B cell (primary cell): Measurements from ENCODE around the gene CLASRP. TPM values are rescaled to one million over a fixed set of nuclear protein-coding genes. Genes with fewer than 3 reads are reported as not detected.
A peak's percentile ranks its signal among the peaks of the same experiment; 100 is the strongest.

Experiments
- ATAC-seq: fragments of 200-7000 bp; cut with Tn5 transposase; one replicate; pipeline ENCODE4 v1.10.0; 2021; ENCODE audit warnings: low read depth, mild to moderate bottlenecking, moderate number of reproducible peaks, moderate library complexity
- CTCF ChIA-PET: fragments of 350-600 bp; sonication (Branson Sonifier 250); formaldehyde crosslinking; loops from one replicate; lab custom pipeline; 2021; ENCODE audit warnings: antibody characterized with exemption, inconsistent platforms; lab: Charles Lee
- POLR2A ChIA-PET: fragments of 350-600 bp; sonication (Branson Sonifier 250); formaldehyde crosslinking; loops from one replicate; lab custom pipeline; 2021; ENCODE audit warnings: antibody characterized with exemption; lab: Charles Lee
- DNase-seq: peaks from one replicate; pipeline ENCODE4 v3.0.0; 2013
- H2AFZ ChIP-seq: 2 replicates; pipeline ENCODE4 v1.6.1; 2012; ENCODE audit warnings: mild to moderate bottlenecking, low read depth, low read length; ENCODE audit not compliant: insufficient read depth, poor library complexity, severe bottlenecking
- H3K27ac ChIP-seq, 2 donors: 1 replicate in 1 of 2; 2 replicates in 1 of 2; pipeline ENCODE4 v1.5.1; 2012 to 2013; ENCODE audit warnings: low read length in 2 of 2, mild to moderate bottlenecking in 2 of 2, moderate library complexity in 1 of 2
- H3K27me3 ChIP-seq, 4 experiments: fragments of 200-600 bp in 1 of 4; sonication (generic) in 1 of 4; replicated peaks in 1 of 4; 1 replicate in 2 of 4; 2 replicates in 2 of 4; pipeline versions ENCODE4 v1.6.1 to v1.7.0; 2013 to 2016; ENCODE audit warnings: low read length in 3 of 4, mild to moderate bottlenecking in 2 of 4, mixed read lengths in 1 of 4, moderate library complexity in 1 of 4; ENCODE audit not compliant: insufficient read depth in 4 of 4, control insufficient read depth in 3 of 4; ENCODE audit errors: control extremely low read depth in 1 of 4
- H3K36me3 ChIP-seq, 2 experiments: replicated peaks in 1 of 2; 1 replicate in 1 of 2; 2 replicates in 1 of 2; pipeline versions ENCODE4 v1.6.1 to v1.7.1; 2013; ENCODE audit warnings: low read length in 1 of 2; ENCODE audit not compliant: insufficient read depth in 2 of 2, control insufficient read depth in 1 of 2; ENCODE audit errors: control extremely low read depth in 1 of 2, extremely low read depth in 1 of 2
- H3K4me1 ChIP-seq, 2 donors: fragments of 200-600 bp in 1 of 2; sonication (generic) in 1 of 2; 1 replicate in 1 of 2; 2 replicates in 1 of 2; pipeline versions ENCODE4 v1.5.1 to v1.6.1; 2013 to 2017; ENCODE audit warnings: low read length in 2 of 2; ENCODE audit not compliant: control insufficient read depth in 2 of 2, insufficient read depth in 2 of 2
- H3K4me2 ChIP-seq: replicated peaks from 2 replicates; pipeline ENCODE3; 2012; ENCODE audit warnings: mild to moderate bottlenecking, low read depth, low read length; ENCODE audit not compliant: poor library complexity, severe bottlenecking
- H3K4me3 ChIP-seq, 5 experiments: fragments of 200-600 bp in 1 of 5; sonication (generic) in 1 of 5; 1 replicate in 3 of 5; 2 replicates in 2 of 5; pipeline versions ENCODE4 v1.5.1 to v1.7.0; 2011 to 2016; ENCODE audit warnings: low read length in 4 of 5, mild to moderate bottlenecking in 4 of 5, low read depth in 2 of 5, control low read depth in 1 of 5, moderate library complexity in 1 of 5; ENCODE audit not compliant: insufficient read depth in 1 of 5; ENCODE audit errors: control extremely low read depth in 1 of 5, extremely low read depth in 1 of 5
- H3K79me2 ChIP-seq: fragments of 200-600 bp; sonication (generic); one replicate; pipeline ENCODE4 v1.6.0; 2016; ENCODE audit warnings: low read length; ENCODE audit not compliant: control insufficient read depth, insufficient read depth
- H3K9ac ChIP-seq: fragments of 200-600 bp; sonication (generic); 2 replicates; pipeline ENCODE4 v1.6.1; 2017; ENCODE audit warnings: mild to moderate bottlenecking, low read length, moderate library complexity
- H3K9me3 ChIP-seq, 3 donors: one replicate each; pipeline versions ENCODE4 v1.6.1 to v1.7.1; 2013; ENCODE audit warnings: low read length in 2 of 3; ENCODE audit not compliant: control insufficient read depth in 2 of 3, insufficient read depth in 1 of 3; ENCODE audit errors: control extremely low read depth in 1 of 3
- H4K20me1 ChIP-seq: 2 replicates; pipeline ENCODE4 v1.6.0; 2012; ENCODE audit warnings: mild to moderate bottlenecking, low read length; ENCODE audit not compliant: insufficient read depth, control insufficient read depth, poor library complexity, severe bottlenecking
- H3K27ac Mint-ChIP-seq: one replicate; pipeline ENCODE4 v1.8.0; 2021; ENCODE audit warnings: mixed read lengths
- H3K27me3 Mint-ChIP-seq: one replicate; pipeline ENCODE4 v1.8.0; 2021; ENCODE audit warnings: mixed read lengths
- H3K4me1 Mint-ChIP-seq: one replicate; pipeline ENCODE4 v1.8.0; 2021; ENCODE audit warnings: mixed read lengths
- H3K4me3 Mint-ChIP-seq: one replicate; pipeline ENCODE4 v1.8.0; 2021; ENCODE audit warnings: mixed read lengths
- H3K9me3 Mint-ChIP-seq: one replicate; pipeline ENCODE4 v1.8.0; 2022; ENCODE audit warnings: mixed read lengths; ENCODE audit not compliant: insufficient read depth
- CTCF ChIP-seq: fragments of 200-600 bp; IDR thresholded peaks from one replicate; pipeline ENCODE4 v1.8.0; 2022; ENCODE audit warnings: antibody characterized with exemption, mild to moderate bottlenecking
- EZH2 ChIP-seq: IDR thresholded peaks from 2 replicates; pipeline ENCODE4 v1.6.1; 2012; ENCODE audit warnings: borderline replicate concordance, low read depth, mild to moderate bottlenecking, moderate library complexity, low read length; ENCODE audit not compliant: insufficient read depth, poor library complexity, severe bottlenecking
- WGBS: methylation state at CpG from one replicate; pipeline ENCODE4 v1.1.5; 2013; ENCODE audit warnings: missing lambda C conversion rate; ENCODE audit not compliant: insufficient coverage; 5-methylcytosine and 5-hydroxymethylcytosine counted together
- intact Hi-C: fragments of 100-400 bp; cut with micrococcal nuclease; formaldehyde crosslinking; loops from one replicate; pipeline ENCODE4 v1.10.0; 2022
- polyA plus RNA-seq: library from polyadenylated mRNA; depleted of rRNA; stranded (reverse); fragments of >200 nt; gene quantifications from 2 replicates; pipeline ENCODE4 v1.2.3, GENCODE V29; 2012
- total RNA-seq, 2 donors: library from RNA; stranded (reverse); fragments of 120-200 nt in 1 of 2; gene quantifications; 1 replicate in 1 of 2; 2 replicates in 1 of 2; pipeline versions ENCODE4 v1.2.3 to v1.2.4, GENCODE V29; 2013 to 2022

The CLASRP gene
- total and polyA plus RNA-seq, 2 donors (not counting 1 experiment from before 2014, with no cell fraction given): 234 to 285 TPM

- Histone ChIP-seq H2AFZ (no peak overlapping the region), H3K4me1 (peaks cover 0 to 16% of the 10 kb centered on the region in 2 donors), H3K27ac (no peak overlapping the region), H3K9ac (no peak overlapping the region), H3K9me3 (no peaks in the 10 kb centered on the region), H4K20me1 (peaks cover 95% of the 10 kb centered on the region), H3K4me2 (no peak overlapping the region), H3K4me3 (no peak overlapping the region), H3K36me3 (peaks cover 2 to 83% of the 10 kb centered on the region in 2 experiments), H3K27me3 (no peaks in the 10 kb centered on the region), H3K79me2 (peaks cover 38% of the 10 kb centered on the region)
- ATAC-seq (no peak), DNase-seq (no peak)
- no peak for TF ChIP-seq EZH2
- TF ChIP-seq CTCF: no peak
- CTCF ChIA-PET: interaction anchor here (1.9 to 2.5 kb wide), 2 partner anchors 9 to 11 kb away, joined by 6 to 7 read pairs; no protein-coding TSS in a partner anchor
- no peaks in the 10 kb centered on the region for H3K9me3 Mint-ChIP-seq
- intact Hi-C loops: no loop called here
- no peak overlapping the region for H3K4me3 Mint-ChIP-seq
- peak overlapping the region; percentile 56 for H3K27ac Mint-ChIP-seq
- H3K27me3 Mint-ChIP-seq: no peaks in the 10 kb centered on the region
- 96% methylated on average over 8 of the region's 13 CpGs for WGBS
- H3K4me1 Mint-ChIP-seq: peaks cover 29% of the 10 kb centered on the region
- POLR2A ChIA-PET: no interaction called here
Measured at GRCh38 chr19:45069056-45069455, 30.2 kb downstream of the CLASRP start.

GRCh38 chr19:45070214-45070613 is 31.4 kb downstream of the CLASRP start:
- POLR2A ChIA-PET: no interaction called here
- intact Hi-C loops: no loop called here

More at GRCh38 chr19:45070214-45070613, 31.4 kb downstream of the CLASRP start:
- peaks cover 10 to 28% of the 10 kb centered on the region in 2 donors for H3K4me1 ChIP-seq
- H2AFZ ChIP-seq: no peak overlapping the region
- TF ChIP-seq EZH2 (no peak), CTCF (no peak)
- H3K9ac ChIP-seq: no peak overlapping the region
- Mint-ChIP-seq H3K4me3 (no peak overlapping the region), H3K9me3 (no peaks in the 10 kb centered on the region), H3K27me3 (no peaks in the 10 kb centered on the region), H3K4me1 (peaks cover 39% of the 10 kb centered on the region), H3K27ac (peak overlapping the region; percentile 68)
- H4K20me1 ChIP-seq: peaks cover 95% of the 10 kb centered on the region
- no peak overlapping the region for H3K27ac ChIP-seq
- no peak overlapping the region for H3K4me2 ChIP-seq
- no peak for ATAC-seq
- H3K27me3 ChIP-seq: no peaks in the 10 kb centered on the region
- H3K79me2 ChIP-seq: peaks cover 39% of the 10 kb centered on the region
- no peak for DNase-seq
- H3K4me3 ChIP-seq: no peak overlapping the region
- H3K9me3 ChIP-seq: no peaks in the 10 kb centered on the region
- CTCF ChIA-PET: interaction anchor here (1.0 to 1.9 kb wide), 2 partner anchors 11 to 21 kb away, joined by 3 to 7 read pairs; no protein-coding TSS in a partner anchor
- 100% methylated on average over 5 of the region's 6 CpGs for WGBS
- H3K36me3 ChIP-seq: peaks cover 2 to 84% of the 10 kb centered on the region in 2 experiments
